Suppressor macrophage treated with lipopolysaccharide for 1 hour (primary cell): Measurements from ENCODE around the gene CAPRIN2.

ENCODE experiments used
- DNase-seq, 3 donors: peaks; one replicate each; pipeline ENCODE4 v3.0.0-alpha.2; 2020 to 2022

CAPRIN2 gene

DNA sequence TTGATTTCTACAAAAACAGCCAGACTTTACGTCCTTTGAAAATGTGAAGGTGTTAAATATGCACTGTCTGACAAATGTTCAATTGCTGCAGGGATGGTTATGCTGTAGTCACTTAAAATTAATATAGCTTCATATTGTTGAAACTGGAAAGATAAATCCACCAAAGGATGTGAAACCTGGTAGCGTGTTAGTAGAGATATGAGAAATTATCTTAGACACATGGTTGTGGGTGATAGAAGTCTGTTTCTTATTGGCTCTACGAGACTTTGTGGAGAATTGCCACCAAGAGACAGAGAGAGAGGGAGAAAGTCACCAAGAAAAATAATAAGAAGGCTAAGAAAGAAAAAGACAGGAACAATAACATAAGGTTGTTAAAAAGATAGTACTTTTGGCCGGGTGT, 2.6 kb upstream of the CAPRIN2 start:
- no peak for DNase-seq

DNA sequence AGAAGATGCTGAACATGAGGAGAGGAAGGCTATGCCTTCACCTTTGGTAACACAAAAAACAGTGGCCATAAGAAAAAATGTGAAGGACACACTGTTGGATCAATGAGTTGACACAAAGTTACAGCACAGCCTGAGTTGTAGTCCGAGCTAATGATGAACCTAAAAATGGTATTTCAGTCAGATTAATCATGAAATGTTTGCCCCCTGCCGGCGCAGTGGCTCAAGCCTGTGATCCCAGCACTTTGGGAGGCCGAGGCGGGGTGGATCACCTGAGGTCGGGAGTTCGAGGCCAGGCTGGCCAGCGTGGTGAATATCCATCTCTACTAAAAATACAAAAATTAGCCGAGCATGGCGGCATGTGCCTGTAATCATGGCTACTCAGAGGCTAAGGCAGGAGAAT, 1.3 kb upstream of the CAPRIN2 start:
- DNase-seq: no peak

DNA sequence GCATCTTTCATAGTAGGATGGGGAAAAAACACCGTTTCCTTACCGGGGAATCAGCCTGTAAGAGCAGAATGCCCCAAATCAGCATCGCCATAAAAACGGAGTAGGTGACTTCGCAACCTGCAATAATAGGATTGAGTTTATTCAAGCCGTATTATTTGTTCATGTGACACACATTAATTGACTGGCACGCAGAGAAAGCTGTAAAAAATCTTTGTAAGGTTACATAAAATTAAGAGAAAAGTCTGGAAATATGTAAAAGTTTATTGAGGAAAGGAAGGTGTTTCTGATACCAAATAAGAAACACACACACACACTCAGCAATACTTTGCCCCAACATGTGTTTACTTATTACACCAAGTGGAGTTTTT, 628 bp upstream of the CAPRIN2 start:
- DNase-seq: peak in 1 of 3 donors; percentile 0

DNA sequence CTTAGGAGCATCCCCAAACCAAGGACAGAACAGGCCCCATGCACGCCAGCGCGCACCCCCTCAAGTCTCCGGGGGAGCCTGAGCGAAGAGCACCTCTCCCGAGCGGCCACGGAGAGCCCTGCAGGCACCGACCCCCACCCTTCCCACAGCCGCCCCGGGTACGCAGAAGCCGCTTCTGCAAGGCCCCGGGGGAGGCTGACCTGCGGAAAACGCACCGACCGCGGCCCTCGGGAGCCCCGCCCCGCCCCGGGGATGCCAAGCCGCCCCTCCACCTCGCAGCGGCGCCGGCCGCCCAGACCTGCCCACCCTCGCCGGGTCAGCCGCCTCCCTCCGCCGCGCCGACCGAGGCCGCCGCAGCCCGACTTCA, 385 bp downstream of the CAPRIN2 start:
- DNase-seq: no peak

DNA sequence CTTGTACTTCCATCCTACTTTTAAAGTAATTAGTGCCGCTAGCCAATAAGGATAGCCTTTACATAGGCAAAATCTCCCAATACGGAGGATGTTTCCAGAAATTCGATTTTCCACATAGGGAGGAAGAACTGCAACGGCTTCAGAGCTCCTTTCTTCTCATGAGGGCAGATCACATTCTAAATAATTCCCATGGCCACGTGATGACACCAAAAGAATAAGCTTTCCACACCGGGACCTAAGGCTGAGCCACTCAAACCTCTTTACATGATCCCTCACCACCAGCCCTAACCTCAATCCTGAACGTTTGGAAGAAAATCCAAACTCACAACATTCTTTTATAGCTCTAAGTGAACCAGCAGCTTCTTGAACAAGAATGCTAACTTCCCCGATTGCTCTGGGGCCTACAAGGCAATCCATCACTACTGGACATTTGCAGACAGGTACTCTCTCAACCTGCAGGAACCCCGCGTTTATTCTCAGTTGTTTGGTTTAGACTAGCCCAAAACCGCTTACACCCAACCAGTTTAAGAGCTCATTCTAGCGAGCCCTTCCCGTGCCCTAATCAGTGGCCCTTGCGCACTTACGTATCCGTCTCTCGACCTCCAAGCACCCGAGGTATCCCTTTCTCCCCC, 884 bp downstream of the CAPRIN2 start:
- peak in 1 of 3 donors; percentile 1 for DNase-seq

DNA sequence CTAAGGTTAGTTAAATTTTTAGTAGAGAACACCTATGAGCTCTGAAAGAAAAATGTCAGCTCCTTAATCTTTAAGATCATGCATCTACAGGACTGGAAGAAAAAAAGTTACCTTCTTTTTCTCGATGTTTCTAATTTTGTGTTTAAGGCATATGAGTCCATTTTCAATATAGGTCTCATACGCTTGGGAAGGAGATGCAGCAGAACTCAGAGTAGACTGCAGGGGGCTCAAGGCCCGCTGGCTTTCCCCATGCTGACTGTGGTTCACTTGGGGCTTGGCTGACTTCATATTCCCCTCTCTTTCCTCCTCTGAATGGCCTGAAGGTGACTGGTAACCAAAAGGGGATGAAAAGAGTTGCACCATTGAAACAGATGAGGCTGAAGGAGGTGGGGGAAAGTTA, 1.5 kb downstream of the CAPRIN2 start:
- DNase-seq: peak in 2 of 3 donors; percentile 19 to 23

DNA sequence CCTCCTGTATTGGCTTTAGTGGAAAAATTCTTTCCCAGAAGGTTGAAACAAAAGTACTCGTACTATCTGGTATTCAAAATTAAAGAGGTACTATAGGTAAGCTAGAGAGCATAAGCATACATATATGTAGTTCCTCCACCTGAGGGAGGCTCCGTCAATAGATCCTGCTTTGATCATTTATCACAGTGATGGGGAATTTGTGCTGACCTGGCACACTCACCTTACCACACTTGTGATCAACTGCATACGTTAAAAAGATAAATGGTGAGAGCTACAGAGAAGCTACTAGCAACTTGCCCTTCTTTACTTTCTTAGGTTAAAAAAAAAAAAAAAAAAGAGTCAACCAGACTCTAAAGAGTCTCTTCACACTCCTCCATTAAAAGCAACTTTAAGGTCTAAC, 2.5 kb downstream of the CAPRIN2 start:
- no peak for DNase-seq

DNA sequence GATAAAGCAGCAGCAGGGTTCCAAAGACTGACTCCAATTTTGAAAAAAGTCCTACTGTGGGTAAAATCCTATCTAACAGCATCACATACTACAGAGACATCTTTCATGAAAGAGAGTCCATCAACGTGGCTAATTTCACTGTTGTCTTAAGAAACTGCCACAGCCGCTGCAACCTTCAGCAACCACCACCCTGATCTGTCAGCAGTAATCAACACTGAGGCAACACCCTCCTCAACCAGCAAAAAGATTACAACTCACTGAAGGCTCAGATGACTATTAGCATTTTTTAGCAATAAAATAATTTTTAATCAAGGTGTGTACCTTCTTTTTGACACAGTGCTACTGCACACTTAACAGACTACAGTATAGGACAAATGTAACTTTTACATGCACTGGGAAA, 6.6 kb downstream of the CAPRIN2 start:
- DNase-seq: no peak

DNA sequence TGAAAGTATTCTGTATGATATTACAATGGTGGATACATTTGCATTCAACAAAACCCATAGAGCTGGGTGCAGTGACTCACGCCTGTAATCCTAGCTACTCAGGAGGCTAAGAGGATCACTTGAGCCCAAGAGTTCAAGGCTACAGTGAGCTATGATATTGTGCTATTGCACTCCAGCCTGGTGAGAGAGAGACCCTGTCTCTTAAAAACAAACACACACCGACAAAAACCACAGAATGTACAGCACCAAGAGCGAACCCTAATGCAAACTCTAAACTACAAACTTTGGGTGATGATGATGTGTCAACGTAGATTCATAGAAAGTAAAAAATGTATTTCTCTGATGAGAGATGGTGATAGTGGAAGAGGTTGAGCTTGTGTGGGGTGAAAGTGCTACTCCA, 8.6 kb downstream of the CAPRIN2 start:
- DNase-seq: no peak

DNA sequence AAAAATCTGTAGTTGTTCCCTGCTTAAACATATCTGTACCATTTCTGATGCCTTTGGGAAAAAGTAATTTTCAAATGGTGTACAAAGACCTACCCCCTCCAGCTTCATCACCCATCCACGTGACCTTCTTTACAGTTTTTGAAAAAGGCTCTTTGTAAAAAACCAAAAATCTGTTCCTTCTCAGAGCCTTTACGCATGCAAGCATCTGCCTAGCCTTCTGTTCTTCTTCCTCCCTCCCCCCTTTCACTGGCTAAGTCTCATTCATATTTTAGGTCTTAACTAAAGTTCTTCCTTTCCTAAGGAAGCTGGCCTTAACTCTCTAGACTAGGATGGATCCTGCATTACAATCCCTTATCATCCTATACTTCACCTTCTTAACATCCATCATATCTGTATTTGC, 10.4 kb downstream of the CAPRIN2 start:
- DNase-seq: no peak

DNA sequence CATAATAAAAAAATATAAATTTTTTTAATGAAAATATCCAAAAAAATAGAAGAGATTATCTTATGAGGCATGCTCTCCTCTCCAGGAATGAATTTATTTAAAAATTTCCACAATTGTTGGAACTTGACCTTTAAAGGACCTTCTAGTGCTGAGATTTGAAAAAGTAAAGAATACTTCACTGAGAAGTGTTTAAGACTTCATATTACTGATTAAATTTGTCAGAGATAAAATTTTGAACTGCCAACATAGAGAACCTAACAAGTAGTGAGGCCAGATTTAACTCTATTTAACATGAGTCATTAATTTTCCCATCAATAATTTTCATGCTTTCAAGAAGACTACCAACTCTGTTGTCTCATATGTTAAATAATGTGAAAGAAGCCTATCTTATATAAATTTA, 14.5 kb downstream of the CAPRIN2 start:
- DNase-seq: no peak

DNA sequence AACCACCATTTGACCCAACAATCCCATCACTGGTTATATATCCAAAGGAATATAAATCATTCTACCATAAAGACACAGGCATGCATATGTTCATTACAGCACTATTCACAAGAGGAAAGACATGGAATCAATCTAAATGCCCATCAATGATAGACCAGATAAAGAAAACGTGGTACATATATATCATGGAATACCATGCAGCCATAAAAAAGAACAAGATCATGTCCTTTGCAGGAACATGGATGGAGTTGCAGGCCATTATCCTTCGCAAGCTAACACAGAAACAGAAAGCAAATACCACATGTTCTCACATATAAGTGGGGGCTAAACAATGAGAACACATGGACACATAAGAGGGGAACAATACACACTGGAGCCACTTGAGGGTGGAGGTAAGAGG, 15.7 kb downstream of the CAPRIN2 start:
- DNase-seq: no peak

DNA sequence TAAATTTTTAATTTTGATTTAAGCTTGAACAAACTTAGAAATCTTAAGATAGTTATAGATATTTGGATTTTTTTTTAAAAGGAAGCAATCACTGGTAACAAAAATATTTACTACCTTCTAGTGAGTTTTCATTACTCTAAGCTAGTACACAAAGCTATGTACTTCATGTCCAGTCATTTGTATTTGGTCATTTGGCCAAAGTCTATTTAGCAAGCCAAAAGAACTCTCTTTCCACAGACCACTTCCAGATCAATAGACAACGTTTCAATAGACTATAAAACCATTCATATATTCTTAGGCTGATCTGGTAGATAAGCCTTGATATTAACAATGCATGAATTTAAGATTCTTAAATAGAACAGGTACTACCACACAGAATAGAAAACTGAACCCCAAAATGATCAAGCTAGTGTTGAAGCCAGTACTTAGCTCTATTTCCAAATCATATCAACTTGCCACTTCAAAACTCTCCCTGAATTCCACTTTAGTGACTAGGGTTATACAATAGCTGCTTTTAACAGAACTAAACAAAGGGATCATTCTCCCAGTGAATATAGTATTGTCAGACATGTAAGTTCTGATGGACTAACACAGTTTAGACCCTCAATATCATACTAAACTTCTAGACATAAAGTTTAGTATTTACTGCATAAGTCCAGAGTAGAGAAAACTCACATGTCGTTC, 21.7 kb downstream of the CAPRIN2 start:
- DNase-seq: no peak

DNA sequence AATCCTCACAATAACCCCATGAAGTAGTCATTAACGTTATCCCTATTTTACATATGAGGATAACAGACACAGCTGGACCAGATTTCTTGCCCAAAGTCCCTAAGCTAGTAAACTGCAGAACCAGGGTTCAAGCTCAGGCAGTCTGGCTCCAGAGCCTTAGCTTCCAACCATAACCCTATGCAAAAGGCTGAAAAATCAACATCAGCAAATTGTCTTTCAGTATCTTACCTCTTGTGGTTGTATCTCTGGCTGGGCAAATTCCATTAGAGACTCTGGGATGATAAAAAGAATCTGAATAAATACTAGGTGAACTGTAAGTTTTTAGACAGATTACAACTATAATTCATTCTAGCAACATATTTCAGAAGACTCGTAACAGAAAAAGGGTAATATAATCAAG, 24.7 kb downstream of the CAPRIN2 start:
- no peak for DNase-seq

DNA sequence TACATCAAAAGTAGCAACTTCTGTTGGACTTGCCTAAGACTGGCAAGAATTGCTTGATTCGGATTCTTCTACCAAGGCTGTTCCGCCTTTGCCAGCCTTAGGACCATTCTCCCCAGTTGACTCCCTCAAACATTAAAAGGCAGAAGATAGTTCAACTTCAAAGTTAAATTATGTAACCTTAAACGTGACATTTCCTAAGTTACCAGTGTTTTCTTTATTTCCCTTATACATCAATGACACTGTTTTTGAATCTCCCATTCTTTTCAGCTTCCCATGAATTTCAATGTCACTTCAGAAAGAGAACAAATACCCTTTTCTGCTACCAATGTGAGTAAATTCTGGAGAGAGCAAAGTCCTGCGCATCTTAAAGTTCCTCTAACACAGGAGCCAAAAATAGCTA, 25.2 kb downstream of the CAPRIN2 start:
- no peak for DNase-seq

DNA sequence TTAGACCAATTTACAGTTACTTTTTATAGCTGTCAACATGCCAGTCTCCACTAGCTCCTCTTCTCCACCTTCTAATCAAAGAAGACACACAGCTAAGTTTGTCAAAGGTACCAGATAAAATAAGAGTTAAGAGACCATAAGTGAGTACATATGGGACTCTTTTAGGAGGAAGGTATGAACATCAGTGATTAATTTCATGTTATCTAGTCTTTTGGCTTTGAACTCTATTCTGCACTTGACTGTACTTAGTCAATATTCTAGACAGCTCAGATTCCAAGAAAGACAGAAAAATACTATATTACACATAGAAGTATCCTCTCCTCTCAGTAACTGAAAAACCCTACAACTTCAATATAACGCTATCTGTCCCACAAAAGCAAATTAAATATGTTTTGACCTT, 28.1 kb downstream of the CAPRIN2 start:
- no peak for DNase-seq

DNA sequence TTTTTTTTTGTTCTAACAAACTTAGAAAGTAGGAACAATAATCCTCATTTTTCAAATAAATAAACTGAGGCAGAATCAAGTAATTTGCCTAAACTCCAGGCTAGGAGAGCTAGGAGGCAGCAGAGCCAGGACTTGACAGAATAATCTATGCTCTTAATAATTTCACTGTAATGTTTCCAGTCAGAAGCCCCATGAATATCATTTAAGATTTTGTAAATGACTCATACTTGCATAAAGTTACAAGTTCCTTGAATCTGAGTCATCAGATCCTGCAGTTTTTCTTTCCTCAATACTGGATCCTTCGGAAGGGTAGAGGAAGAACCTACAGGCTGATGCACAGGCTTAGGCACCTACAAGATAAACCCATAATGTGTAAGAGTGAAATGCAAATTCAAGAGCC, 29.0 kb downstream of the CAPRIN2 start:
- DNase-seq: peak in 2 of 3 donors; percentile 17 to 33

DNA sequence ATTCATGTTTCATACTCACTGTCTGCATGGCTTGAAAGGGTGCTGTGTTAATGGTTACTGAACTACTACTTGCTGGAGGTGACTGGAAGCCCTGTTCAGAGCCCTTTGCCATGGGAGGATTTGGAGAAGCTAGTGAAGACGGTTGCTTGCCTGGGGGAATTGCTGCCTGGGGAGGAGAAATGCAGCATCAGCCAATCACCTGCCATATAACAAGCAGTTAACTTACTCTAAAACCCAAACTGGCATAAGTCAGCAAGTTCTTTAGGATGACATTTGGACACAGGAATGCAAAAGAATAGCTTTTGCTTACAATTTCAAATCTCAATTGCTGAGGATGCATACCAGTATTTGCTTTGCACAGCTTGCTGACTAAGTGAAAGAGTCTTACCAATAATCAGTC, 35.7 kb downstream of the CAPRIN2 start:
- DNase-seq: no peak

DNA sequence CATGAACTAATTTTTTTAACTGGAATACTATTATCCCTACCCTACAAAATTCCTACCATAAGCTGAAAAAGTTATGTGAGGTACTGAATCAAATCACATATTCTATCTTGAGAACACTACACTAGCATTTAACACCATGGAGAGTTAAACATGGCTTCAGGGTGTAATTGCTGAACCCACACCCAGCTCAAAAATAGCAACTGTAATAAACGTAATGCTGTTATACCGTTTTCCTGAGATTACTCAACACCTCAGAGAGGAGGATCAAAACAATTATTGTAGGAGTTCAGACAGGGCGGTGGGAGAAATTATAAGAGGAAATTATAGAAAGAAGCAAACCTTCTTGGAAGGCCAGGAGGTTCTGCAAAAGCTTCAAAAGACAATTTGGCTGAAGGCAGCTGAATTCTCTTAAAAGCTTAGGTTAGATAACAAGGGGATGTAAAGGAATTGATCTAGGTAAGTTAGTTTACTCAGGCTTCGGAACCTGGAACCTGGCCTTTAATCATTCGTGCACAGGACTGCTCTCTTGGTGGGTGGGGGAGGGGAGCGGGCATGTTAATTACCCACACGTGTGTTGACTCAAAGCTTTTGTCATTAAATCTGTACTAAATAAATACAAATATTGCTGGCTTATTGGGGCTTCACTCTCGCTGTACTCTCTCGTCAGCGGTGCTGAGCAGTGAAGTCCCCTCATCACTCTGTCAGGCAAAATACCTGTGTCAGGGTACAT, 47.0 kb downstream of the CAPRIN2 start:
- no peak for DNase-seq

DNA sequence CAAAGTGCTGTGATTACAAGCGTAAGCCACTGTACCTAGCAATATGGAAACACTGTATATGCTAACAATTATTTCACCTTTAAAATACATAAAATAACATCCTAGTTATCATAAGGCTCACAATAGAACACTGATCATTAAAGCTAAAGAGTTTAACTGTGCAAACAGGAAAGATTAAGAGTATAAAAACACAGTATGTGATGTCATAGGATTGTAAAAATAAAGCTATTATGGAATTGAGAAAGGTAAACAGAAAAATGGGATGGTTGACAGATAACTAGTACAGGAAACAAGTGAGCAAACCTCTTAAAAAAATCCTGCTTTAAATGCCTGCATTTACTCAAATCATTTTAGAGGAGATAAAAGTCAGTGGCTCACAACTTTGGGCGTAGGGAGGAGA, 48.3 kb downstream of the CAPRIN2 start:
- no peak for DNase-seq

DNA sequence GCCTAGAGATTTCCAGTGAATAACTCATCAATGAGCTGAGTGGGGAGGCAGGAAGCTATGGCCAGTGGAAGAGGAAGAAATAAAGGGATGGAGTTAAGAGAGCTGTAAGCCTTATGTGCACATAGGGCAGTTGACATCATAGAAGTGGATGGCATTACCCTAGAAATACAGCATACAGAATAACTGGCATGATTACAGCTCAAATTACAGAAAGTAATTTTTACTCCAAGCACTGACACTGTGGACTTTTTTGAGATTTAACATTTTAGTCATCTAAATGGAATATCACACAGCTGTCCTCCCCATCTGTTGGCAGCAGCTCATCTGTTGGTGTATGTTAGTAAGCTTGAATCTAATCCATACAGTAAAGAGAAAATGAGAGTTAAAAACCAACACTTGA, 53.7 kb downstream of the CAPRIN2 start:
- no peak for DNase-seq

DNA sequence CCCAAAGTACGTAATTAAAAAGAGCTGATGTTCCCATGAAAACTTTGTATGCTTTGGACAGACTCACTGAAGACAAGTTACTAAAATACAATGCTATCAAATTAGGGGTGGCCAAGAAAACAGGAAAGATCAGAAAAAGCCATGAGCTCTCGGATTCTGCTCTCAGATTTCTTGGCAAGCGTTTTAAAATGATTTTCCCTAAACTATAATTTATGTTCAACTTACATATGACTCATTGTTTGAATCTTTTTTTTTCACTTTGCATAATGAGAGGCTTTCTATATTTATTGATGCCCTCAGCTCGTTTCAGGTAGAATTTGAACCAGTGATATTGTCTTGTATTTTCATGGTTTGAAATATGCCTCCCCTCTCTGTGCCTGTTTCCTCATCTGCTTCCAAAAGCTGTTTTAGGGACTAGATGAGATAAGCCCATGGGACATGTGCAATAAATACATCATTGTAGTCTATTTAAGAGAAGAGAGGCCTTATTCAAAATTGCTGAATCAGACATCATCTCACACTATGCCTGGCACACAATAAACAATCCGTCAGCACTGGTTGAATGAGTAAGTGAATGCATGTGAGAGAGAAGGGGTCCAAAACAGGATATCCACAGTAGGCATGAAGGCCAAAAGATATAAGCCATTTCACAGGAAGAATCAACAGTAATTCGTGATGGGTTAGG, 54.4 kb downstream of the CAPRIN2 start:
- no peak for DNase-seq

DNA sequence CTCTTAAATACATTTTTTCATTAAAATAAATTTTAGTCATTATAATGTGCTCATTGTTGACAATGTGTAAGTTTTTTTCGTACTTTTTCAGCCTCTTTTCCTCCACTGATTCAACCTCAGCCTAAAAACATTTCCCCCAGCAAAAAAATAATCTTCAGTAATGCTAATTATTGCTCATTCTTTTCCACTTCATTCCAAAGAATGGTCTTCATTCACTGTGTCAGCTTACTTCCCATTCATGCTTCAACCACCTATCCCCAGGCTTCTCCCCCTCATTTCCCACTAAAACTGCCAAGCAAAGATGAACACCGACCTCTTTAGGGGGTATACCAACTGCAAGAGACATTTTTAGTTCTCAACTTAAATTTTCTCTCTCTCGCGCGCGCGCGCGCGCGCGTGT, 56.4 kb downstream of the CAPRIN2 start:
- DNase-seq: no peak

DNA sequence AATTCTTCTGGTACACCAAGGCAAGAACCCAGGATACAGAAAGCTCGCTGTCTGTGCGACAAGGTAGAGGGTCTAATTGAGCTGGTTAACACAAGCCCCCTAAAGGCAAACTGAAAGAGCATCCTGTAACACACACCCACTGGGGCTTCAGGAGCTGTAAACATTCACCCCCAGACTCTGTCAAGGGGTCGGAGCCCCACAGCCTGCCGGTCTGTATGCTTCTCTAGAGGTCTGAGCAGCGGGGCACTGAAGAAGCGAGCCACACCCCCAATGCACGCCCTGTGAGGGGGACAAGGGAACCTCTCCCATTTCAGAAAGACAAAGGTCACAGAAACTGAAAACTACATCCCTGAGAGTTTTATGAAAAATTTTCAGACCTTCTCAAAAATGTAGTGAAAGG, 57.8 kb downstream of the CAPRIN2 start:
- DNase-seq: no peak
